GM11168 (cell line): ENCODE data around the gene PCDHGB6.
"Not testable (repeated sequence)": the region's sequence is repeated elsewhere in the genome, so short reads cannot be mapped to it uniquely, and the experiment has no call there.

Source experiments
- in situ Hi-C: fragments of 300-500 bp; cut with MboI; formaldehyde crosslinking; loops from one replicate; pipeline ENCODE4 v1.12.0; 2022; ENCODE audit warnings: low sequenced_read_pairs; ENCODE audit not compliant: unreplicated experiment

The PCDHGB6 gene

DNA sequence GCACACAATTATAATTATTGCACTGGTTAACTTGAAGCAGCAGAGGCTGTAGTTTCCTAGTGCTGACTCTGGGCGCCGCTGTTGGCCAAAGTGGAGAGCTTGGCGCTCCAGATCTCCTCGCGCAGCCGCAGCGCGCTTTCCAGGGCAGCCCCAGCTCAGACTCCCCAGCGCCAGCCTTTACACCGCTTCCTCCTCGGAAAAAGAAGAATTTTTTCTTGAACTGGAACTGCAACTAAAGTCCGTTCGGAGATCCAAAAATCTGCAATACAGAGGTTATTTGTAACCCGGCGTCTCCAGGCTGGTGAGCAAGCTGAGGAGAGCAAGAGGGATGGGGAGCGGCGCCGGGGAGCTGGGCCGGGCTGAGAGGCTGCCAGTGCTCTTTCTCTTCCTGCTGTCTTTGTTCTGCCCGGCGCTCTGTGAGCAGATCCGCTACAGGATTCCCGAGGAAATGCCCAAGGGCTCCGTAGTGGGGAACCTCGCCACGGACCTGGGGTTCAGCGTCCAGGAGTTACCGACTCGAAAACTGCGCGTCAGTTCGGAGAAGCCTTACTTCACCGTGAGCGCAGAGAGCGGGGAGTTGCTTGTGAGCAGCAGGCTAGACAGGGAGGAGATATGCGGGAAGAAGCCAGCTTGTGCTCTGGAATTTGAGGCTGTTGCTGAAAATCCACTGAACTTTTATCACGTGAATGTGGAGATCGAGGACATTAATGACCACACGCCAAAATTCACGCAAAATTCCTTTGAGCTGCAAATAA, 20.1 kb upstream of the PCDHGB6 start, which contains the start of gene PCDHGB4:
PCDHGB4 (plus strand) TSS at position 142 of the 755 bp plus-strand sequence; CDS start at position 329, 187 bp downstream.
- in situ Hi-C loops: not testable (repeated sequence)

DNA sequence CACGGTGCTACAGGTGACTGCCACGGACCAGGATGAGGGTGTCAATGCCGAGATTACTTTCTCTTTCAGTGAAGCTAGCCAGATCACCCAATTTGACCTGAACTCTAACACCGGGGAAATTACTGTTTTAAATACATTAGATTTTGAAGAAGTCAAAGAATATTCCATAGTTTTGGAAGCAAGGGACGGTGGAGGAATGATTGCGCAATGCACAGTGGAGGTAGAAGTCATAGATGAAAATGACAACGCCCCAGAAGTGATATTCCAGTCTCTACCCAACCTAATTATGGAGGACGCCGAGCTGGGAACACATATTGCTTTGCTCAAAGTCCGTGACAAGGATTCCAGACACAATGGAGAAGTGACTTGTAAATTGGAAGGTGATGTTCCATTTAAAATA, 19.2 kb upstream of the PCDHGB6 start:
- in situ Hi-C loops: no loop called here

DNA sequence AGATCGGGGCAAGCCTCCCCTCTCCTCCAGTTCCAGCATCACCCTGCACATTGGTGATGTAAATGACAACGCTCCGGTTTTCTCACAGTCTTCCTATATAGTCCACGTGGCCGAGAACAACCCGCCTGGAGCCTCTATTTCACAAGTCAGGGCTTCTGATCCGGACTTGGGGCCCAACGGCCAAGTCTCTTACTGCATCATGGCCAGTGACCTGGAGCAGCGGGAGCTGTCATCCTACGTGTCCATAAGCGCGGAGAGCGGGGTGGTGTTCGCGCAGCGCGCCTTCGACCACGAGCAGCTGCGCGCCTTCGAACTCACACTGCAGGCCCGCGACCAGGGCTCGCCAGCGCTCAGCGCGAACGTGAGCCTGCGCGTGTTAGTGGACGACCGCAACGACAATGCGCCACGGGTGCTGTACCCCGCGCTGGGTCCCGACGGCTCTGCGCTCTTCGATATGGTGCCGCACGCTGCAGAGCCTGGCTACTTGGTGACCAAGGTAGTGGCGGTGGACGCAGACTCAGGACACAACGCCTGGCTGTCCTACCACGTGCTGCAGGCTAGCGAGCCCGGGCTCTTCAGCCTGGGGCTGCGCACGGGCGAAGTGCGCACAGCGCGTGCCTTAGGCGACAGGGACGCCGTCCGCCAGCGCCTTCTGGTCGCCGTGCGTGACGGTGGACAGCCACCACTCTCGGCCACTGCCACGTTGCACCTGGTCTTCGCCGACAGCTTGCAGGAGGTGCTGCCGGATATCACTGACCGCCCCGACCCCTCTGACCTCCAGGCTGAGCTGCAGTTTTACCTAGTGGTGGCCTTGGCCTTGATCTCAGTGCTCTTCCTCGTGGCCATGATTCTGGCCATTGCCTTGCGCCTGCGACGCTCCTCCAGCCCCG, 18.4 kb upstream of the PCDHGB6 start:
- in situ Hi-C loops: loop anchor here (10.0 kb wide), 1 partner anchor 655 kb away; no protein-coding TSS in a partner anchor

DNA sequence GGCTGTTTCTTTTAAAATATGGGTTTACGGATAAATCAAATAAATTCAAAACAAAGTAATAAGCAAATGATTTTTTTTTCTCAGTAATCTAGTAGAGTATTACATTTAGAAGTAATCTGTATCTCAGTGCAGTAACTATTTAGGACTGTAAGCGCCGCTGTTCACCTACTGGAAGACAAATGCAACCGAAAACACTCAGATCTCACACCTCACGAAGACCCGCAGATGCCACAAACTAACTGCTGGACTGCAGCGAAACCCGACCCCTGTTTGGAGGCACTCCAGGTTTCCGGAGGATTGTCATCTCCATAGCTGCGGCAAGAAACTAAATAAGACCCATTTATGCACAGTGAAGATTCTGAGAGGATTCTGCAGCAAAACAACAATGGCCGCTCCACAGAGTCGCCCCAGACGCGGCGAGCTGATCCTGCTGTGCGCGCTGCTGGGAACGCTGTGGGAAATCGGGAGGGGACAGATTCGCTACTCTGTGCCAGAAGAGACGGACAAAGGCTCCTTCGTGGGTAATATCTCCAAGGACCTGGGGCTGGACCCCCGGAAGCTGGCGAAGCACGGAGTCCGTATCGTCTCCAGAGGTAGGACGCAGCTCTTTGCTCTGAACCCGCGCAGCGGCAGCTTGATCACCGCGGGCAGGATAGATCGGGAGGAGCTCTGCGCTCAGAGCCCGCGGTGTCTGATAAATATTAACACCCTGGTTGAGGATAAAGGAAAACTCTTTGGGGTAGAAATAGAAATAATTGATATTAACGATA, 15.2 kb upstream of the PCDHGB6 start, which contains the start of gene PCDHGA8:
PCDHGA8 (plus strand) TSS at position 205 of the 770 bp plus-strand sequence; CDS start at position 386, 181 bp downstream.
- in situ Hi-C loops: loop anchor here (10.0 kb wide), 1 partner anchor 658 kb away; no protein-coding TSS in a partner anchor

DNA sequence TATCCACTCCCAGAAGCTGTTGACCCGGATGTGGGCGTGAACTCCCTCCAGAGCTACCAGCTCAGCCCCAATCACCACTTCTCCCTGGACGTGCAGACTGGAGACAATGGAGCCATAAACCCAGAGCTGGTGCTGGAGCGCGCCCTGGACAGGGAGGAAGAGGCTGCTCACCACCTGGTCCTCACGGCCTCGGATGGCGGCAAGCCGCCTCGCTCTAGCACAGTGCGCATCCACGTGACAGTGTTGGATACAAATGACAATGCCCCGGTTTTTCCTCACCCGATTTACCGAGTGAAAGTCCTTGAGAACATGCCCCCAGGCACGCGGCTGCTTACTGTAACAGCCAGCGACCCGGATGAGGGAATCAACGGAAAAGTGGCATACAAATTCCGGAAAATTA, 14.6 kb upstream of the PCDHGB6 start:
- in situ Hi-C loops: loop anchor here (10.0 kb wide), 1 partner anchor 658 kb away; no protein-coding TSS in a partner anchor

DNA sequence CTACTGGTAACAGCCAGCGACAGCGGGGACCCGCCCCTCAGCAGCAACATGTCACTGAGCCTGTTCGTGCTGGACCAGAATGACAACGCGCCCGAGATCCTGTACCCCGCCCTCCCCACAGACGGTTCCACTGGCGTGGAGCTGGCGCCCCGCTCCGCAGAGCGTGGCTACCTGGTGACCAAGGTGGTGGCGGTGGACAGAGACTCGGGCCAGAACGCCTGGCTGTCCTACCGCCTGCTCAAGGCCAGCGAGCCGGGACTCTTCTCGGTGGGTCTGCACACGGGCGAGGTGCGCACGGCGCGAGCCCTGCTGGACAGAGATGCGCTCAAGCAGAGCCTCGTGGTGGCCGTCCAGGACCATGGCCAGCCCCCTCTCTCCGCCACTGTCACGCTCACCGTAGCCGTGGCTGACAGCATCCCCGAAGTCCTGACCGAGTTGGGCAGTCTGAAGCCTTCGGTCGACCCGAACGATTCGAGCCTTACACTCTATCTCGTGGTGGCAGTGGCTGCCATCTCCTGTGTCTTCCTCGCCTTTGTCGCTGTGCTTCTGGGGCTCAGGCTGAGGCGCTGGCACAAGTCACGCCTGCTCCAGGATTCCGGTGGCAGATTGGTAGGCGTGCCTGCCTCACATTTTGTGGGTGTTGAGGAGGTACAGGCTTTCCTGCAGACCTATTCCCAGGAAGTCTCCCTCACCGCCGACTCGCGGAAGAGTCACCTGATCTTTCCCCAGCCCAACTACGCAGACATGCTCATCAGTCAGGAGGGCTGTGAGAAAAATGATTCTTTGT, 13.2 kb upstream of the PCDHGB6 start:
- in situ Hi-C loops: loop anchor here (10.0 kb wide), 1 partner anchor 660 kb away; no protein-coding TSS in a partner anchor

DNA sequence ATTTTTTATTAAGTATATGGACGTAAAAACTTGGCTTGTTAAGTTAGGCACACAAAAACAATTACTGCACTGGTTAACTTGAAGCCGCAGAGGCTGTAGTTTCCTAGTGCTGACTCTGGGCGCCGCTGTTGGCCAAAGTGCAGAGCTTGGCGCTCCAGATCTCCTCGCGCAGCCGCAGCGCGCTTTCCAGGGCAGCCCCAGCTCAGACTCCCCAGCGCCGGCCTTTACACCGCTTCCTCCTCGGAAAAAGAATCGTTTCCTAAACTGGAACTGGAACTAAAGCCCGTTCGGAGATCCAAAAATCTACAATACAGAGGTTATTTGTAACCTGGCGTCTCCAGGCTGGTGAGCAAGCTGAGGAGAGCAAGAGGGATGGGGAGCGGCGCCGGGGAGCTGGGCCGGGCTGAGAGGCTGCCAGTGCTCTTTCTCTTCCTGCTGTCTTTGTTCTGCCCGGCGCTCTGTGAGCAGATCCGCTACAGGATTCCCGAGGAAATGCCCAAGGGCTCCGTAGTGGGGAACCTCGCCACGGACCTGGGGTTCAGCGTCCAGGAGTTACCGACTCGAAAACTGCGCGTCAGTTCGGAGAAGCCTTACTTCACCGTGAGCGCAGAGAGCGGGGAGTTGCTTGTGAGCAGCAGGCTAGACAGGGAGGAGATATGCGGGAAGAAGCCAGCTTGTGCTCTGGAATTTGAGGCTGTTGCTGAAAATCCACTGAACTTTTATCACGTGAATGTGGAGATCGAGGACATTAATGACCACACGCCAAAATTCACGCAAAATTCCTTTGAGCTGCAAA, 9.9 kb upstream of the PCDHGB6 start, which contains the start of gene PCDHGB5:
PCDHGB5 (plus strand) TSS at position 192 of the 796 bp plus-strand sequence; CDS start at position 373, 181 bp downstream.
- in situ Hi-C loops: loop anchor here (10.0 kb wide), 1 partner anchor 663 kb away; no protein-coding TSS in a partner anchor

DNA sequence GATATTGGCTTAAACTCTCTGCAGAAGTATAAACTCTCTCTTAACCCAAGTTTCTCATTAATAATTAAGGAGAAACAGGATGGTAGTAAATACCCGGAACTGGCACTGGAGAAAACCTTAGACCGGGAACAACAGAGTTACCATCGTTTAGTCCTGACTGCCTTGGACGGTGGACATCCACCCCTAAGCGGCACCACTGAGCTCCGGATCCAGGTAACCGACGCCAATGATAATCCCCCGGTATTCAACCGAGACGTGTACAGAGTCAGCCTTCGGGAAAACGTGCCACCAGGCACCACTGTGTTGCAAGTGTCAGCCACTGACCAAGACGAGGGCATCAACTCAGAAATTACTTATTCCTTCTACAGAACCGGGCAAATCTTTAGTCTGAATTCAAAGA, 9.2 kb upstream of the PCDHGB6 start:
- in situ Hi-C loops: loop anchor here (10.0 kb wide), 1 partner anchor 664 kb away; no protein-coding TSS in a partner anchor

DNA sequence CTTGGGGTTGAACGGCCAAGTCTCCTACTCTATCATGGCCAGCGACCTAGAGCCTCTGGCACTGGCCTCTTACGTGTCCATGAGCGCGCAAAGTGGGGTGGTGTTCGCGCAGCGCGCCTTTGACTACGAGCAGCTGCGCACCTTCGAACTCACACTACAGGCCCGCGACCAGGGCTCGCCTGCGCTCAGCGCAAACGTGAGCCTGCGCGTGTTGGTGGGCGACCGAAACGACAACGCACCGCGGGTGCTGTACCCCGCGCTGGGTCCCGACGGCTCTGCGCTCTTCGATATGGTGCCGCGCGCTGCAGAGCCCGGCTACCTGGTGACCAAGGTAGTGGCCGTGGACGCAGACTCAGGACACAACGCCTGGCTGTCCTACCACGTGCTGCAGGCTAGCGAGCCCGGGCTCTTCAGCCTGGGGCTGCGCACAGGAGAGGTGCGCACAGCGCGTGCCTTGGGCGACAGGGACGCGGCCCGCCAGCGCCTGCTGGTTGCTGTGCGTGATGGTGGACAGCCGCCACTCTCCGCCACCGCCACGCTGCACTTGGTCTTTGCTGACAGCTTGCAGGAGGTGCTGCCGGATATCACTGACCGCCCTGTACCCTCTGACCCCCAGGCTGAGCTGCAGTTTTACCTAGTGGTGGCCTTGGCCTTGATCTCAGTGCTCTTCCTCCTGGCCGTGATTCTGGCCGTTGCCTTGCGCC, 8.1 kb upstream of the PCDHGB6 start:
- in situ Hi-C loops: loop anchor here (10.0 kb wide), 1 partner anchor 665 kb away; no protein-coding TSS in a partner anchor

DNA sequence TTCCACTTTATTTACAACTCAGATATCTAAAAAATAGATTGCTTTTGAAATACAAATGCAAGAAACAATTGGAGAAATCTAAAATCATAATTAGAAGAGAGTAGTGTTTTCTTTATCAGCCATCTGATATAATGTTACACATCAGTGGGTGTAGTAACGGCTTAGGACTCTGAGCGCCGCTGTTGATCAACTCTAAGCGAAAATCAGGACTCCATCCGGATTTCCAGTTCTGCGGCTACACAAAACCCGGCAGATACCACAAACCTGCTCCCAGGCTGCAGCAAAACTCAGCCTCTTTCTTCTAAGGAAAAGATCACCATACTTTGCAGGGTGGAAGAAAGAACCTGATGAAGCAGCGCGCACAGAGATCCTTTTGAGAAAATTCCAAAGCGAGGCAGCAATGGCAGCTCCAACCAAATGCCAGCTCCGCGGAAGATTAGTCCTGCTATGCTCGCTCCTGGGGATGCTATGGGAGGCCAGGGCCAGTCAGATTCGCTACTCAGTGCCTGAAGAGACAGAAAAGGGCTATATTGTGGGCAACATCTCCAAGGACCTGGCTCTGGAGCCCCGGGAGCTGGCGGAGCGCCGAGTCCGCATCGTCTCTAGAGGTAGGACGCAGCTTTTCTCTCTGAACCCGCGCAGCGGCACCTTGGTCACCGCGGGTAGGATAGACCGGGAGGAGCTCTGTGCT, 5.1 kb upstream of the PCDHGB6 start, which contains the start of gene PCDHGA9:
PCDHGA9 (plus strand) TSS at position 226 of the 691 bp plus-strand sequence; CDS start at position 401, 175 bp downstream.
- in situ Hi-C loops: no loop called here

DNA sequence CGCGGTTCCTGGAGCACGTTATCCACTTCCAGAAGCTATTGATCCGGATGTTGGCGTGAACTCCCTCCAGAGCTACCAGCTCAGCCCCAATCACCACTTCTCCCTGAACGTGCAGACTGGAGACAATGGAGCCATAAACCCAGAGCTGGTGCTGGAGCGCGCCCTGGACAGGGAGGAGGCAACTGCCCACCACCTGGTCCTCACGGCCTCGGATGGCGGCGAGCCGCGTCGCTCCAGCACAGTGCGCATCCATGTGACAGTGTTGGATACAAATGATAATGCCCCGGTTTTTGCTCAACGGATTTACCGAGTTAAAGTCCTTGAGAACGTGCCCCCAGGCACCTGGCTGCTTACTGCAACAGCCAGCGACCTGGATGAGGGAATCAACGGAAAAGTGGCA, 4.4 kb upstream of the PCDHGB6 start:
- in situ Hi-C loops: no loop called here

DNA sequence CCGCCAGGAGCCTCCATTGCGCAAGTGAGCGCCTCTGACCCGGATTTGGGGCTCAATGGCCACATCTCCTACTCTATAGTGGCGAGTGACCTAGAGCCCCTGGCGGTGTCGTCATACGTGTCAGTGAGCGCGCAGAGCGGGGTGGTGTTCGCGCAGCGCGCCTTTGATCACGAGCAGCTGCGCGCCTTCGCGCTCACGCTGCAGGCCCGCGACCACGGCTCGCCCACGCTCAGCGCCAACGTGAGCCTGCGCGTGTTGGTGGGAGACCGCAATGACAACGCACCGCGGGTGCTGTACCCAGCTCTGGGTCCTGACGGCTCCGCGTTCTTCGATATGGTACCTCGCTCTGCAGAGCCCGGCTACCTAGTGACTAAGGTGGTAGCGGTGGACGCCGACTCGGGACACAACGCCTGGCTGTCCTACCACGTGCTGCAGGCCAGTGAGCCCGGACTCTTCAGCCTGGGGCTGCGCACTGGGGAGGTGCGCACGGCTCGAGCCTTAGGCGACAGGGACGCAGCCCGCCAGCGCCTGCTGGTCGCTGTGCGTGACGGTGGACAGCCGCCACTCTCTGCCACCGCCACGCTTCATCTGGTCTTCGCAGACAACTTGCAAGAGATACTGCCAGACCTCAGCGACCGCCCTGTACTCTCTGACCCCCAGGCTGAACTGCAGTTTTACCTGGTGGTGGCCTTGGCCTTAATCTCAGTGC, 1.9 kb downstream of the PCDHGB6 start:
- in situ Hi-C loops: loop anchor here (5.0 kb wide), 1 partner anchor 153 kb away; no protein-coding TSS in a partner anchor

DNA sequence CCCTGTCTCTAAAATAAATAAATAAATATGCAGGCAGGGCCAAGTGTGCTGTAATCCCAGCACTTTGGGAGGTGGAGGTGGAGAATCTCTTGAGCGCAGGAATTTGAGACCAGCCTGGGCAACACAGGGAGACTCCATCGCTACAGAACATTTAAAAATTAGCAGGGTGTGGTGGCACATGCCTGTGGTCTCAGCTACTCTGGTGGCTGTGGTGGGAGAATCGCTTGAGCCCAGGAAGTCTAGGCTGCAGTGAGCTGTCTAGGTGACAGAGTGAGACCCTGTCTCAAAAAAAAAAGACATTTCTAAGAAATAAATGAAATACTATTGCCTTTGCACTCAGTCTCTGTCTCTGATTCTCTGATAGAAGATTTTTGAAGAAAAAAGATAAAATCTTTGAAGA, 3.8 kb downstream of the PCDHGB6 start:
- in situ Hi-C loops: loop anchor here (5.0 kb wide), 1 partner anchor 151 kb away; no protein-coding TSS in a partner anchor

DNA sequence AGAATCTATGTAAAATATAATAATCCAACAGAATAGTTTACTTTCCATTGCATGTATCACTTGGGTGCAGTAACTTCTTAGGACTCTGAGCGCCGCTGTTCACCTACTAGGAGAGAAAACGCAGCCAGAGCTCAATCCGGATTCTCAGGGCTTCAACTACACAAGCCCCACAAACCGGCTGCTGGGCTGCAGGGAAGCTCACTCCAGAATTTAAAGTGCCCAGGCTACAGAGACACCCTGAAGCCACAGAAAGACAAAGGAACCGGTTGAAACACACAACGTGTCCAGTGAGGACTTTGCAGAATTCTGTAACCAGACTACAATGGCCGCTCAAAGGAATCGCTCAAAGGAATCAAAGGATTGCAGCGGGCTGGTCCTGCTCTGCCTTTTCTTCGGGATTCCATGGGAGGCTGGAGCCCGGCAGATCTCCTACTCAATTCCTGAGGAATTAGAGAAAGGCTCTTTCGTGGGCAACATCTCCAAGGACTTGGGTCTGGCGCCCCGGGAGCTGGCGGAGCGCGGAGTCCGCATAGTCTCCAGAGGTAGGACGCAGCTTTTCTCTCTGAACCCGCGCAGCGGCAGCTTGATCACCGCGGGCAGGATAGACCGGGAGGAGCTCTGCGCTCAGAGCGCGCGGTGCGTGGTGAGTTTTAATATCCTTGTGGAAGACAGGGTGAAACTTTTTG, 5.2 kb downstream of the PCDHGB6 start, which contains the start of gene PCDHGA10:
PCDHGA10 (plus strand) TSS at position 134 of the 686 bp plus-strand sequence; CDS start at position 323, 189 bp downstream.
- in situ Hi-C loops: loop anchor here (5.0 kb wide), 1 partner anchor 149 kb away; no protein-coding TSS in a partner anchor

DNA sequence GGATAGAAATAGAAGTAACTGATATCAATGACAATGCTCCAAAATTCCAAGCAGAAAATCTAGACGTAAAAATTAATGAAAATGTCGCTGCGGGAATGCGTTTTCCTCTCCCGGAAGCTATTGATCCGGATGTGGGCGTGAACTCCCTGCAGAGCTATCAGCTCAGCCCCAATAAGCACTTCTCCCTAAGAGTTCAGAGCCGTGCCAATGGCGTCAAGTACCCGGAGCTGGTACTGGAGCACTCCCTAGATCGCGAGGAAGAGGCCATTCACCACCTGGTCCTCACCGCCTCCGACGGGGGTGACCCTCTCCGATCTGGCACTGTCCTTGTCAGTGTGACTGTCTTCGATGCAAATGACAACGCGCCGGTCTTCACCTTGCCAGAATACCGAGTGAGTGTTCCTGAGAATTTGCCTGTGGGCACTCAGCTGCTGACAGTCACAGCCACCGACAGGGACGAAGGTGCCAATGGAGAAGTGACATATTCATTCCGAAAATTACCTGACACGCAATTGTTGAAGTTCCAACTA, 5.8 kb downstream of the PCDHGB6 start:
- in situ Hi-C loops: loop anchor here (5.0 kb wide), 1 partner anchor 149 kb away; no protein-coding TSS in a partner anchor
